ENCODE results near the gene KCNJ3.
"Not testable (repeated sequence)": the region's sequence is repeated elsewhere in the genome, so short reads cannot be mapped to it uniquely, and the experiment has no call there.

The KCNJ3 gene

GRCh38 chr2:154850532-154850931 is 152.0 kb downstream of the KCNJ3 start:
- DNase-seq, result no peak

- no peak for DNase-seq
Observed at GRCh38 chr2:154855138-154855537, 156.6 kb downstream of the KCNJ3 start.

GRCh38 chr2:154867151-154867550 is 168.7 kb downstream of the KCNJ3 start:
- not testable (repeated sequence) for DNase-seq

GRCh38 chr2:154875999-154876398 is 177.5 kb downstream of the KCNJ3 start:
- DNase-seq, result no peak

- DNase-seq, result no peak
Observed at GRCh38 chr2:154882725-154883124, 184.2 kb downstream of the KCNJ3 start.

- DNase-seq, result no peak
Observed at GRCh38 chr2:154886316-154886715, 187.8 kb downstream of the KCNJ3 start.

- no peak for DNase-seq
Observed at GRCh38 chr2:154898269-154898668, 199.8 kb downstream of the KCNJ3 start.

- DNase-seq, result no peak
Observed at GRCh38 chr2:154901063-154901462, 202.6 kb downstream of the KCNJ3 start.
